GM13977 (cell line): ENCODE results near the gene BCAT1.

ENCODE experiments used
- DNase-seq: peaks from one replicate; pipeline ENCODE4 v3.0.0; 2012; ENCODE audit warnings: low spot score
- CTCF ChIP-seq: IDR thresholded peaks from 2 replicates; pipeline ENCODE4 v1.5.1; 2012; ENCODE audit warnings: mild to moderate bottlenecking, control low read depth; ENCODE audit not compliant: insufficient read depth; ENCODE audit errors: extremely low read depth, missing control alignments
- in situ Hi-C: fragments of 300-500 bp; cut with MboI; formaldehyde crosslinking; loops from one replicate; pipeline ENCODE4 v1.12.0; 2022; ENCODE audit warnings: low sequenced_read_pairs, low pct_unique_long_range_greater_than_20kb, mixed read lengths, inconsistent platforms; ENCODE audit not compliant: unreplicated experiment

The BCAT1 gene

GRCh38 chr12:24993793-24994192 is 44.9 kb upstream of the BCAT1 start:
- DNase-seq = no peak
- TF ChIP-seq CTCF = no peak
- in situ Hi-C loops = loop anchor here (5.0 to 10.0 kb wide), 2 partner anchors 61 to 134 kb away; a partner anchor contains a TSS

GRCh38 chr12:24991209-24992049 is 42.5 kb upstream of the BCAT1 start:
- peak; percentile 58 for TF ChIP-seq CTCF
- in situ Hi-C loops = loop anchor here (5.0 to 10.0 kb wide), 2 partner anchors 63 to 136 kb away; a partner anchor contains a TSS

GRCh38 chr12:24989216-24989615 is 40.3 kb upstream of the BCAT1 start:
- no peak for DNase-seq
- no peak for TF ChIP-seq CTCF
- in situ Hi-C loops = no loop called here

More at GRCh38 chr12:24991209-24992049, 42.5 kb upstream of the BCAT1 start:
- peak; percentile 57 for DNase-seq

- DNase-seq = no peak
- in situ Hi-C loops = no loop called here
- no peak for TF ChIP-seq CTCF
Measured at GRCh38 chr12:24982250-24982649, 33.3 kb upstream of the BCAT1 start.

DNA sequence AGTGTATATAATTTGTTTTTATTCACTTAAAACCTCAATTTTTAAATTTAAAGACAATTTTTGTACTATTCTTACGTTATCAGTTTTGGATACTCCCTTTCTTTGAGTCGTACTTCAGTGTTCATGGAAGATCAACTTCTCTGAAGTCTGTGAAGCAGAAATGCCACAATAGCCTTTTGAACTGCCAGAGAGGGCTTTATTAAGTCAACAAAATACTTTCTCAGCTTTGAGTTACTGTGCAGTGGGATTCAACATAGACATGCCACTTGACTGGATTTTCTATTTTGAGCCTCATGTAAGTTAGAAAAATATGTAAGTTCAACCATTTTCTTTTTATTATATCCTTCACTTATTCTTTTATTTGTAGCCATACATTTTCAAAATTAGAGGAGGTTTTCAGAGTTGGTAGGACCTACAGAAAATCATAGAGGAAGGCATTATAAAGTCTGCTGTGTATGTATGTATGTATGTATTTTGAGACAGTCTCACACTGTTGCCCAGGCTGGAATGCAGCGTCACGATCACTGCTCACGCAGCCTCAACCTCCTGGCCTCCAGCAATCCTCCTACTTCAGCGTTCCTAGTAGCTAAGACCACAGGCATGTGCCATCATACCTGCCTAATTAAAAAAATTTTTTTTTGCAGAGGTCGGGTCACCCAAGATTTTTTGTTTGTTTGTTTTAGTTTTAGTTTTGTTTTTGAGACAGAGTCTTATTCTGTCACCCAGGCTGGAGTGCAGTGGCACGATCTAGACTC is 31.3 kb upstream of the BCAT1 start:
- TF ChIP-seq CTCF = no peak
- in situ Hi-C loops = no loop called here
- DNase-seq = no peak

DNA sequence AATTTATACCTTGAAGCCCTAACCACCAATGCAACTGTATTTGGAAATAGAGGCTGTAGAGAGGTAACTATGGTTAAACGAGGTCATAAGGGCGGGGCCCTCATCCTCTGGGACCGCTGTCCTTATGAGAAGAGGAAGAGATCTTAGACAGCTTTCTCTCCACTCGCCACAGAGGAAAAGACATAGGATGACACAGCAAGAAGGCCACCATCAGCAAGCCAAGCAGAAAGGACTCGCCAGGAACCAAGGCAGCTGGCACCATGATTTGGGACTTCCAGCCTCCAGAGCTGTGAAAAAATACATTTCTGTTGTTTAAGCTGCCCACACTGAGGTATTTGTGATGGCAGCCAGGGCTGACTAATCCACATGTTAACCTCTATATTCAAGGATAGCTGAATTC is 30.4 kb upstream of the BCAT1 start:
- no peak for DNase-seq
- no peak for TF ChIP-seq CTCF
- in situ Hi-C loops = no loop called here
